Thyroid gland (tissue), 4 donors: ENCODE data around the gene DDX59.

Experiments used
- POLR2A ChIP-seq, 2 donors: fragments of 450-650 bp; IDR thresholded peaks; one replicate each; pipeline ENCODE4 v1.6.1; 2017; ENCODE audit warnings: antibody characterized with exemption in 2 of 2, mild to moderate bottlenecking in 2 of 2, moderate library complexity in 1 of 2
- TF ChIP-seq, protein P1 (sequence below), 6 experiments: fragments of 200-600 bp in 3 of 6; fragments of 450-650 bp in 3 of 6; sonication (generic) in 3 of 6; IDR thresholded peaks; one replicate each; pipeline ENCODE4 v1.5.1; 2016 to 2019; ENCODE audit warnings: antibody characterized with exemption in 6 of 6, mild to moderate bottlenecking in 2 of 6, inconsistent platforms in 1 of 6, moderate library complexity in 1 of 6

- TF ChIP-seq, protein P1, sequence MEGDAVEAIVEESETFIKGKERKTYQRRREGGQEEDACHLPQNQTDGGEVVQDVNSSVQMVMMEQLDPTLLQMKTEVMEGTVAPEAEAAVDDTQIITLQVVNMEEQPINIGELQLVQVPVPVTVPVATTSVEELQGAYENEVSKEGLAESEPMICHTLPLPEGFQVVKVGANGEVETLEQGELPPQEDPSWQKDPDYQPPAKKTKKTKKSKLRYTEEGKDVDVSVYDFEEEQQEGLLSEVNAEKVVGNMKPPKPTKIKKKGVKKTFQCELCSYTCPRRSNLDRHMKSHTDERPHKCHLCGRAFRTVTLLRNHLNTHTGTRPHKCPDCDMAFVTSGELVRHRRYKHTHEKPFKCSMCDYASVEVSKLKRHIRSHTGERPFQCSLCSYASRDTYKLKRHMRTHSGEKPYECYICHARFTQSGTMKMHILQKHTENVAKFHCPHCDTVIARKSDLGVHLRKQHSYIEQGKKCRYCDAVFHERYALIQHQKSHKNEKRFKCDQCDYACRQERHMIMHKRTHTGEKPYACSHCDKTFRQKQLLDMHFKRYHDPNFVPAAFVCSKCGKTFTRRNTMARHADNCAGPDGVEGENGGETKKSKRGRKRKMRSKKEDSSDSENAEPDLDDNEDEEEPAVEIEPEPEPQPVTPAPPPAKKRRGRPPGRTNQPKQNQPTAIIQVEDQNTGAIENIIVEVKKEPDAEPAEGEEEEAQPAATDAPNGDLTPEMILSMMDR (IDR thresholded peaks at IDR 0.05) = no peak
- TF ChIP-seq POLR2A (IDR thresholded peaks at IDR 0.05) = no peak
Observed at GRCh38 chr1:200610846-200611245, 58.9 kb downstream of the DDX59 start.
